Measurements from ENCODE around the gene TSHZ3. TPM values are rescaled to one million over a fixed set of nuclear protein-coding genes. Genes with fewer than 3 reads are reported as not detected.

TSHZ3 gene
- polyA plus RNA-seq, 1 donor from 2014 or later: 2.4 TPM

DNA sequence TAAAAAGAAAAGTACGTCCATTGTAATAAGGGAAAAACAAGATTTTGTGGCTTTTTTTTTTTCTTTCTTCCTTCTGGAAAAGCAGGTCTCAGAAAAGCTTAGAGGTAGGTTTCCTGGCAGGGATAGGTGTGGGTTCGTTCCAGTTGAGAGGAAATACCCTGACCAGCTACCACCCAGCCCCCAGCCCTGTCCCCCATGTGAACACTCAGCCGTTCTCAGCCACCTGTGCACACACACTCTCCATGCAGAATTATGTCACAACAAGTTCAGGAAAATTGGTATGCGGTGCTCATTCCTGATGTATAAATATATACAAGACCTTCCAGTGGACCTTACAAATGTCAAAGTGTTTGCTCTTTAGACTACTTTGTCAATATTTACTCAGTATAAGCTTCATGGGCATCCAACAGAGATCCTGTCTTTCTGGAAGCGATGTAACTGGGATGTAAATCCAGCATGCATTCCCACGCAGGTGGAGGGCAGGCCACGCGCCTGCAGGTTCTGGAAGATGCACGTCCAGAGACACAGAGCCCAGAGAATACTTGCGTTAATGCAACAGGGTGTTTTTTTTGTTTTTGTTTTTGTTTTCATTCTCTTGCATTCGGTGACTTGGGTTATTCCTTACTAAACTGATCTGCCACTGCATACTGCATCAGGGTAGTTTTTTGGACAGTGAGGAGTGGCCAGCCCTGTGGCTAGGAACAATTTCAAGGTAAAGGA, 68.8 kb downstream of the TSHZ3 start:
- Histone ChIP-seq H3F3A (ENCODE audit: insufficient read depth, low read length, poor library complexity, severe bottlenecking) (no peaks in the 10 kb centered on the region), H3K4me3 (ENCODE audit: low read length) (no peak overlapping the region), H3K27ac (ENCODE audit: low read length) (no peak overlapping the region), H3K36me3 (ENCODE audit: insufficient read depth, low read length) (no peaks in the 10 kb centered on the region), H3K9ac (ENCODE audit: low read length) (no peak overlapping the region), H3K27me3 (ENCODE audit: insufficient read depth, low read depth, low read length) (no peaks in the 10 kb centered on the region), H3K4me2 (ENCODE audit: low read length) (no peak overlapping the region), H3K9me3 (ENCODE audit: low read length) (no peaks in the 10 kb centered on the region), H3K9me2 (ENCODE audit: insufficient read depth, low read length) (no peaks in the 10 kb centered on the region), H3K79me2 (replicated peaks; ENCODE audit: insufficient read depth, low read length) (no peaks in the 10 kb centered on the region), H4K20me1 (ENCODE audit: insufficient read depth) (no peaks in the 10 kb centered on the region), H2AFZ (ENCODE audit: low read depth, low read length) (no peak overlapping the region)
- TF ChIP-seq EZH2 (IDR thresholded peaks at IDR 0.05; ENCODE audit: borderline replicate concordance, insufficient read depth, low read length, poor library complexity, severe bottlenecking) (no peak), MXI1 (conservative IDR thresholded peaks at IDR 0.05; ENCODE audit: poor library complexity, severe bottlenecking) (no peak), TAF1 (IDR thresholded peaks at IDR 0.05; ENCODE audit: low read depth) (no peak), EP300 (conservative IDR thresholded peaks at IDR 0.05; ENCODE audit: poor library complexity, severe bottlenecking) (no peak), RAD21 (conservative IDR thresholded peaks at IDR 0.05) (no peak)
- TF ChIP-seq, protein P1, sequence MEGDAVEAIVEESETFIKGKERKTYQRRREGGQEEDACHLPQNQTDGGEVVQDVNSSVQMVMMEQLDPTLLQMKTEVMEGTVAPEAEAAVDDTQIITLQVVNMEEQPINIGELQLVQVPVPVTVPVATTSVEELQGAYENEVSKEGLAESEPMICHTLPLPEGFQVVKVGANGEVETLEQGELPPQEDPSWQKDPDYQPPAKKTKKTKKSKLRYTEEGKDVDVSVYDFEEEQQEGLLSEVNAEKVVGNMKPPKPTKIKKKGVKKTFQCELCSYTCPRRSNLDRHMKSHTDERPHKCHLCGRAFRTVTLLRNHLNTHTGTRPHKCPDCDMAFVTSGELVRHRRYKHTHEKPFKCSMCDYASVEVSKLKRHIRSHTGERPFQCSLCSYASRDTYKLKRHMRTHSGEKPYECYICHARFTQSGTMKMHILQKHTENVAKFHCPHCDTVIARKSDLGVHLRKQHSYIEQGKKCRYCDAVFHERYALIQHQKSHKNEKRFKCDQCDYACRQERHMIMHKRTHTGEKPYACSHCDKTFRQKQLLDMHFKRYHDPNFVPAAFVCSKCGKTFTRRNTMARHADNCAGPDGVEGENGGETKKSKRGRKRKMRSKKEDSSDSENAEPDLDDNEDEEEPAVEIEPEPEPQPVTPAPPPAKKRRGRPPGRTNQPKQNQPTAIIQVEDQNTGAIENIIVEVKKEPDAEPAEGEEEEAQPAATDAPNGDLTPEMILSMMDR (IDR thresholded peaks at IDR 0.05; ENCODE audit: poor library complexity, severe bottlenecking): no peak

DNA sequence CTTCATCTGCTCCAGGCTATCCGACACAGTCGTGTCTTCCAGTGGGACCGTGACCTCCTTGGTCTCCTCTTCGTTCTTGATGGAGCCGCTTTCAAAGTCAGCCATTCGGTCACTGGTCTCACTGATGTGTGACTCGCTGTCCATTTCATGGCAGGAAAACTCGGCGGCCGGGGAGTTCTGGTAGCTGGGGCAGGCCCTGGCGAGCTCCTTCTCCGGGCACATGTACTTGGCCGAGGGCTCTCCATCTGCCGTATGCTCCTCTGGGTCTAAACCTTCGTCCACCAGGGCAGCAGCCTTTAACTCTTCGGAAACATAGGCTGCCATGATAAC, 69.8 kb downstream of the TSHZ3 start:
- H3K27me3 ChIP-seq (ENCODE audit: insufficient read depth, low read depth, low read length): no peaks in the 10 kb centered on the region
- H3K79me2 ChIP-seq (replicated peaks; ENCODE audit: insufficient read depth, low read length): no peaks in the 10 kb centered on the region
- no peaks in the 10 kb centered on the region for H3K36me3 ChIP-seq (ENCODE audit: insufficient read depth, low read length)
- H4K20me1 ChIP-seq (ENCODE audit: insufficient read depth): no peaks in the 10 kb centered on the region
- no peak overlapping the region for H3K9ac ChIP-seq (ENCODE audit: low read length)
- no peak overlapping the region for H3K27ac ChIP-seq (ENCODE audit: low read length)
- H3F3A ChIP-seq (ENCODE audit: insufficient read depth, low read length, poor library complexity, severe bottlenecking): no peaks in the 10 kb centered on the region
- H3K4me3 ChIP-seq (ENCODE audit: low read length): no peak overlapping the region
- no peak overlapping the region for H3K4me2 ChIP-seq (ENCODE audit: low read length)
- TF ChIP-seq MXI1 (conservative IDR thresholded peaks at IDR 0.05; ENCODE audit: poor library complexity, severe bottlenecking): no peak
- no peak for TF ChIP-seq POLR2AphosphoS5 (IDR thresholded peaks at IDR 0.05)
- TF ChIP-seq, protein P2, sequence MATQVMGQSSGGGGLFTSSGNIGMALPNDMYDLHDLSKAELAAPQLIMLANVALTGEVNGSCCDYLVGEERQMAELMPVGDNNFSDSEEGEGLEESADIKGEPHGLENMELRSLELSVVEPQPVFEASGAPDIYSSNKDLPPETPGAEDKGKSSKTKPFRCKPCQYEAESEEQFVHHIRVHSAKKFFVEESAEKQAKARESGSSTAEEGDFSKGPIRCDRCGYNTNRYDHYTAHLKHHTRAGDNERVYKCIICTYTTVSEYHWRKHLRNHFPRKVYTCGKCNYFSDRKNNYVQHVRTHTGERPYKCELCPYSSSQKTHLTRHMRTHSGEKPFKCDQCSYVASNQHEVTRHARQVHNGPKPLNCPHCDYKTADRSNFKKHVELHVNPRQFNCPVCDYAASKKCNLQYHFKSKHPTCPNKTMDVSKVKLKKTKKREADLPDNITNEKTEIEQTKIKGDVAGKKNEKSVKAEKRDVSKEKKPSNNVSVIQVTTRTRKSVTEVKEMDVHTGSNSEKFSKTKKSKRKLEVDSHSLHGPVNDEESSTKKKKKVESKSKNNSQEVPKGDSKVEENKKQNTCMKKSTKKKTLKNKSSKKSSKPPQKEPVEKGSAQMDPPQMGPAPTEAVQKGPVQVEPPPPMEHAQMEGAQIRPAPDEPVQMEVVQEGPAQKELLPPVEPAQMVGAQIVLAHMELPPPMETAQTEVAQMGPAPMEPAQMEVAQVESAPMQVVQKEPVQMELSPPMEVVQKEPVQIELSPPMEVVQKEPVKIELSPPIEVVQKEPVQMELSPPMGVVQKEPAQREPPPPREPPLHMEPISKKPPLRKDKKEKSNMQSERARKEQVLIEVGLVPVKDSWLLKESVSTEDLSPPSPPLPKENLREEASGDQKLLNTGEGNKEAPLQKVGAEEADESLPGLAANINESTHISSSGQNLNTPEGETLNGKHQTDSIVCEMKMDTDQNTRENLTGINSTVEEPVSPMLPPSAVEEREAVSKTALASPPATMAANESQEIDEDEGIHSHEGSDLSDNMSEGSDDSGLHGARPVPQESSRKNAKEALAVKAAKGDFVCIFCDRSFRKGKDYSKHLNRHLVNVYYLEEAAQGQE (IDR thresholded peaks at IDR 0.05; ENCODE audit: borderline replicate concordance): no peak
- TF ChIP-seq EP300 (conservative IDR thresholded peaks at IDR 0.05; ENCODE audit: poor library complexity, severe bottlenecking): no peak
- TF ChIP-seq, protein P1 (IDR thresholded peaks at IDR 0.05; ENCODE audit: poor library complexity, severe bottlenecking): no peak
- no peak for TF ChIP-seq EZH2 (IDR thresholded peaks at IDR 0.05; ENCODE audit: borderline replicate concordance, insufficient read depth, low read length, poor library complexity, severe bottlenecking)
- no peak for TF ChIP-seq SMC3 (conservative IDR thresholded peaks at IDR 0.05; ENCODE audit: poor library complexity)
- TF ChIP-seq TAF1 (IDR thresholded peaks at IDR 0.05; ENCODE audit: low read depth): no peak
- TF ChIP-seq RAD21 (conservative IDR thresholded peaks at IDR 0.05): no peak
- H3K9me2 ChIP-seq (ENCODE audit: insufficient read depth, low read length): no peaks in the 10 kb centered on the region
- no peak overlapping the region for H2AFZ ChIP-seq (ENCODE audit: low read depth, low read length)
- H3K9me3 ChIP-seq (ENCODE audit: low read length): no peaks in the 10 kb centered on the region
